ENCODE results near the gene ELFN1.

The ELFN1 gene

GRCh38 chr7:1787241-1787640 lies 117.2 kb downstream of the ELFN1 start:
- H3K27ac ChIP-seq: no peak overlapping the region
- no peak overlapping the region for H3K9ac ChIP-seq
- no peaks in the 10 kb centered on the region for H3K4me1 ChIP-seq
- H3K36me3 ChIP-seq: no peaks in the 10 kb centered on the region
- no peaks in the 10 kb centered on the region for H3K27me3 ChIP-seq
- no peak for TF ChIP-seq Cebpa-rat (IDR thresholded peaks at IDR 0.05)
- peaks cover 22% of the 10 kb centered on the region for H3K9me3 ChIP-seq
- H3K4me3 ChIP-seq: no peak overlapping the region
- no peak overlapping the region for H3K4me2 ChIP-seq
- H4K20me1 ChIP-seq: no peaks in the 10 kb centered on the region

- Histone ChIP-seq H3K9ac (no peak overlapping the region), H3K4me3 (no peak overlapping the region), H3K4me1 (no peaks in the 10 kb centered on the region)
These were observed 117.7 kb downstream of the ELFN1 start for GRCh38 chr7:1787681-1788235.

GRCh38 chr7:1794888-1795542 lies 124.9 kb downstream of the ELFN1 start:
- TF ChIP-seq Cebpa-rat (IDR thresholded peaks at IDR 0.05): no peak
- Histone ChIP-seq H3K4me2 (no peak overlapping the region), H3K36me3 (no peaks in the 10 kb centered on the region), H3K27me3 (no peaks in the 10 kb centered on the region), H3K4me1 (no peaks in the 10 kb centered on the region), H3K27ac (no peak overlapping the region), H3K9ac (no peak overlapping the region), H3K9me3 (peaks cover 39% of the 10 kb centered on the region), H3K4me3 (no peak overlapping the region), H4K20me1 (no peaks in the 10 kb centered on the region)

More at GRCh38 chr7:1787681-1788235, 117.7 kb downstream of the ELFN1 start:
- Histone ChIP-seq H3K27me3 (no peaks in the 10 kb centered on the region), H3K27ac (no peak overlapping the region), H3K36me3 (no peaks in the 10 kb centered on the region), H4K20me1 (no peaks in the 10 kb centered on the region), H3K4me2 (no peak overlapping the region), H3K9me3 (peaks cover 24% of the 10 kb centered on the region)
- no peak for TF ChIP-seq Cebpa-rat (IDR thresholded peaks at IDR 0.05)

Measured in BLaER1 (cell line).